Parathyroid adenoma (tissue), 2 donors: ENCODE results near the gene C14orf93.
"Not testable (repeated sequence)": the region's sequence is repeated elsewhere in the genome, so short reads cannot be mapped to it uniquely, and the experiment has no call there.

Experiments used
- H2AFZ ChIP-seq: fragments of 300-600 bp; sonication (generic); one replicate; pipeline ENCODE4 v1.7.0; 2017; ENCODE audit warnings: antibody characterized with exemption, mild to moderate bottlenecking
- H3K27ac ChIP-seq: fragments of 300-600 bp; sonication (generic); one replicate; pipeline ENCODE4 v1.7.0; 2017
- H3K27me3 ChIP-seq: fragments of 300-600 bp; sonication (generic); one replicate; pipeline ENCODE4 v1.7.0; 2017; ENCODE audit warnings: low read length; ENCODE audit not compliant: control insufficient read depth, insufficient read depth
- H3K36me3 ChIP-seq: fragments of 300-600 bp; sonication (generic); one replicate; pipeline ENCODE4 v1.7.0; 2017; ENCODE audit warnings: low read length; ENCODE audit not compliant: control insufficient read depth, insufficient read depth
- H3K4me1 ChIP-seq: fragments of 300-600 bp; sonication (generic); one replicate; pipeline ENCODE4 v1.7.0; 2017; ENCODE audit warnings: control low read depth
- H3K4me2 ChIP-seq: fragments of 300-600 bp; sonication (generic); one replicate; pipeline ENCODE4 v1.7.0; 2017; ENCODE audit warnings: low read length
- H3K4me3 ChIP-seq: fragments of 300-600 bp; sonication (generic); one replicate; pipeline ENCODE4 v1.7.0; 2017; ENCODE audit warnings: low read depth, low read length
- H3K79me2 ChIP-seq: fragments of 300-600 bp; sonication (generic); one replicate; pipeline ENCODE4 v1.7.0; 2017; ENCODE audit warnings: control low read depth
- H3K9ac ChIP-seq: fragments of 300-600 bp; sonication (generic); one replicate; pipeline ENCODE4 v1.7.0; 2017; ENCODE audit warnings: mild to moderate bottlenecking
- H3K9me3 ChIP-seq: fragments of 300-600 bp; sonication (generic); one replicate; pipeline ENCODE4 v1.7.0; 2017; ENCODE audit warnings: low read length; ENCODE audit not compliant: control insufficient read depth
- CTCF ChIP-seq: fragments of 300-600 bp; sonication (generic); IDR thresholded peaks from one replicate; pipeline ENCODE4 v1.7.0; 2017; ENCODE audit warnings: antibody characterized with exemption, mild to moderate bottlenecking
- donor health status: primary hyperparathyroidism.

Gene C14orf93

GRCh38 chr14:22962061-22962676 is 47.8 kb downstream of the C14orf93 start:
- H3K4me3 ChIP-seq, result no peak overlapping the region
- no peak overlapping the region for H2AFZ ChIP-seq
- no peaks in the 10 kb centered on the region for H3K36me3 ChIP-seq
- TF ChIP-seq CTCF, result no peak
- H3K9ac ChIP-seq, result no peak overlapping the region
- H3K9me3 ChIP-seq, result no peaks in the 10 kb centered on the region
- H3K4me2 ChIP-seq, result no peak overlapping the region
- H3K27me3 ChIP-seq, result no peaks in the 10 kb centered on the region
- H3K4me1 ChIP-seq, result peaks cover 6% of the 10 kb centered on the region
- no peaks in the 10 kb centered on the region for H3K79me2 ChIP-seq
- no peak overlapping the region for H3K27ac ChIP-seq

- H3K79me2 ChIP-seq, result no peaks in the 10 kb centered on the region
- peak overlapping the region; percentile 92 for H3K4me3 ChIP-seq
- no peaks in the 10 kb centered on the region for H3K27me3 ChIP-seq
- H3K9ac ChIP-seq, result peak overlapping the region; percentile 49
- H3K4me1 ChIP-seq, result peaks cover 11% of the 10 kb centered on the region
- H3K36me3 ChIP-seq, result no peaks in the 10 kb centered on the region
- H3K4me2 ChIP-seq, result peak overlapping the region; percentile 80
- peak overlapping the region; percentile 92 for H2AFZ ChIP-seq
- H3K27ac ChIP-seq, result peak overlapping the region; percentile 90
- no peak for TF ChIP-seq CTCF
- no peaks in the 10 kb centered on the region for H3K9me3 ChIP-seq
Measured at GRCh38 chr14:22955702-22956569, 54.0 kb downstream of the C14orf93 start.

- no peak for TF ChIP-seq CTCF
- peaks cover 11% of the 10 kb centered on the region for H3K4me1 ChIP-seq
- no peak overlapping the region for H2AFZ ChIP-seq
- no peaks in the 10 kb centered on the region for H3K79me2 ChIP-seq
- no peaks in the 10 kb centered on the region for H3K27me3 ChIP-seq
- H3K4me2 ChIP-seq, result no peak overlapping the region
- no peaks in the 10 kb centered on the region for H3K36me3 ChIP-seq
- H3K27ac ChIP-seq, result no peak overlapping the region
- H3K9ac ChIP-seq, result no peak overlapping the region
- H3K4me3 ChIP-seq, result no peak overlapping the region
- H3K9me3 ChIP-seq, result no peaks in the 10 kb centered on the region
Measured at GRCh38 chr14:22952418-22952817, 57.5 kb downstream of the C14orf93 start.

GRCh38 chr14:22951795-22952194 is 58.1 kb downstream of the C14orf93 start:
- not testable (repeated sequence) for H3K4me2 ChIP-seq, H3K36me3 ChIP-seq, H3K9ac ChIP-seq, H3K27ac ChIP-seq, H3K27me3 ChIP-seq, H2AFZ ChIP-seq, H3K9me3 ChIP-seq, H3K79me2 ChIP-seq, H3K4me3 ChIP-seq
- peaks cover 11% of the 10 kb centered on the region for H3K4me1 ChIP-seq

- H3K36me3 ChIP-seq, result no peaks in the 10 kb centered on the region
- no peaks in the 10 kb centered on the region for H3K79me2 ChIP-seq
- H3K9ac ChIP-seq, result no peak overlapping the region
- H3K27me3 ChIP-seq, result no peaks in the 10 kb centered on the region
- H3K4me1 ChIP-seq, result no peaks in the 10 kb centered on the region
- no peak for TF ChIP-seq CTCF
- no peak overlapping the region for H3K4me3 ChIP-seq
- H3K27ac ChIP-seq, result no peak overlapping the region
- H3K9me3 ChIP-seq, result no peaks in the 10 kb centered on the region
- no peak overlapping the region for H3K4me2 ChIP-seq
- H2AFZ ChIP-seq, result no peak overlapping the region
Measured at GRCh38 chr14:22945642-22946041, 64.3 kb downstream of the C14orf93 start.
